Progenitor cell of endocrine pancreas (in vitro differentiated cells): ENCODE data around the gene DENND1C. TPM values are rescaled to one million over a fixed set of nuclear protein-coding genes. Genes with fewer than 3 reads are reported as not detected.

Source experiments
- DNase-seq: peaks from one replicate; pipeline ENCODE4 v3.0.0; 2021; ENCODE audit warnings: low spot score; ENCODE audit not compliant: unreplicated experiment
- H3K27ac Mint-ChIP-seq: 2 replicates; pipeline ENCODE4 v1.8.0; 2021; ENCODE audit warnings: mild to moderate bottlenecking, moderate library complexity, mixed read lengths
- H3K27me3 Mint-ChIP-seq: 2 replicates; pipeline ENCODE4 v1.8.0; 2021; ENCODE audit warnings: mixed read lengths
- H3K36me3 Mint-ChIP-seq: 2 replicates; pipeline ENCODE4 v1.8.0; 2022; ENCODE audit warnings: mixed read lengths; ENCODE audit not compliant: insufficient read depth
- H3K4me1 Mint-ChIP-seq: 2 replicates; pipeline ENCODE4 v1.8.0; 2021; ENCODE audit warnings: low read depth, mixed read lengths
- H3K4me3 Mint-ChIP-seq: 2 replicates; pipeline ENCODE4 v1.8.0; 2021; ENCODE audit warnings: low read depth, mild to moderate bottlenecking, moderate library complexity, mixed read lengths
- H3K9me3 Mint-ChIP-seq: 2 replicates; pipeline ENCODE4 v1.8.0; 2021; ENCODE audit warnings: low read depth, mixed read lengths
- CTCF ChIP-seq: fragments of 200-600 bp; sonication (generic); IDR thresholded peaks from one replicate; pipeline ENCODE4 v1.5.0; 2021; ENCODE audit warnings: antibody characterized with exemption, mild to moderate bottlenecking; ENCODE audit not compliant: unreplicated experiment
- total RNA-seq: library from RNA; stranded (reverse); gene quantifications from 2 replicates; pipeline ENCODE4 v1.2.1, GENCODE V29; 2021

The DENND1C gene
- total RNA-seq, 1 donor from 2014 or later: 0.67 TPM

GRCh38 chr19:6446452-6446851 is 35.1 kb downstream of the DENND1C start:
- DNase-seq: no peak
- Mint-ChIP-seq H3K36me3 (peaks cover 23% of the 10 kb centered on the region), H3K4me3 (no peak overlapping the region), H3K27me3 (no peaks in the 10 kb centered on the region), H3K9me3 (no peaks in the 10 kb centered on the region), H3K4me1 (no peaks in the 10 kb centered on the region), H3K27ac (no peak overlapping the region)
- no peak for TF ChIP-seq CTCF

GRCh38 chr19:6443986-6444385 is 37.6 kb downstream of the DENND1C start:
- no peak overlapping the region for H3K4me3 Mint-ChIP-seq
- no peak for DNase-seq
- H3K27ac Mint-ChIP-seq: no peak overlapping the region
- H3K27me3 Mint-ChIP-seq: no peaks in the 10 kb centered on the region
- no peaks in the 10 kb centered on the region for H3K9me3 Mint-ChIP-seq
- no peaks in the 10 kb centered on the region for H3K4me1 Mint-ChIP-seq
- peaks cover 23% of the 10 kb centered on the region for H3K36me3 Mint-ChIP-seq
- TF ChIP-seq CTCF: no peak

DNA sequence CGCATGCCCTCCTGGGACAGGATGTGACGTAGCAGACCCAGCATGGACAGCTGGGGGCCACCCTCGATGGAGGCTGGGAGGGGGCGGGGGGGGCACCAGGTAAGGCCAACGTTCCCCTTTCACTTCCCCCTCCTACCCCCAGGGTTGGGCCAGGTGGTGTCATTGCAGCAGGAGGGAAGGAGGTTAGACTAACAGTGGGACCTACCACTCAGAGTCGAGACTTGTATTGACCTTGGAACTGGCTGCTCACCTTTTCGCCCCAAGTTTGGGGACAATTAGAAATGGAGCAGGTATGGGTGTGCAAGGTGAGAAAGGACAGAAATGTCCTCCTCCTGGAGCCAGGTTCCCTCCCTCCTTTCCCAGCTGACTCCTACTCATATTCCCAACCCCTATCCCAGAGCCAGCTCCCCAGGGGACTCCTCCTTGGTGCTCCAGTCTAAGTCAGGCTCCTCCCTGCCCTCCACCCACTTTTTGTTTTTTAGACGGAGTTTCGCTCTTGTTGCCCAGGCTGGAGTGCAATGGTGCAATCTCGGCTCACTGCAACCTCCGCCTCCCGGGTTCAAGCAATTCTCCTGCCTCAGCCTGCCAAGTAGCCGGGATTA is 39.4 kb downstream of the DENND1C start:
- Mint-ChIP-seq H3K27ac (no peak overlapping the region), H3K4me1 (no peaks in the 10 kb centered on the region), H3K36me3 (peaks cover 22% of the 10 kb centered on the region), H3K27me3 (no peaks in the 10 kb centered on the region), H3K4me3 (no peak overlapping the region), H3K9me3 (no peaks in the 10 kb centered on the region)
- TF ChIP-seq CTCF: no peak
- DNase-seq: no peak

DNA sequence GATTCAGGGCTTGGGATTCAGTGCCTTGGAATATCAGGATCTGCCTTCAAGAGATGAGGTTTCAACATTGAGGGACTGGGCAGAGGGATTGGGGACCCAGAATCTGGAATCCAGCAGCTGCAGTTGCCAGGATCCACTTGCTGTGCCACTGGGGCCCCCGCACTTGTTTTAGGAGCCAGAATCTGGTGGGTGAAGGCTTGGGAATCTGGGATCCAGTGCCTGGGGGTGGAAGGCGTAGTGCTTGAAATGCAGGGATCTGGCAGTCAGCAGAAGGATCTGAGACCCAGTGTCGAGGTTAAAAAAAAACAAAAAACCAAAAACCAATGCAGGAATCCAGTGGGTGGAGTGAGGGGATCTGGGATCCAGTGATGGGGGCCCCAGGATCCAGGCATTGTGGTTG is 40.7 kb downstream of the DENND1C start:
- peak overlapping the region; percentile 63 for H3K27ac Mint-ChIP-seq
- H3K9me3 Mint-ChIP-seq: no peaks in the 10 kb centered on the region
- H3K4me1 Mint-ChIP-seq: no peaks in the 10 kb centered on the region
- H3K27me3 Mint-ChIP-seq: no peaks in the 10 kb centered on the region
- no peak for DNase-seq
- peaks cover 16% of the 10 kb centered on the region for H3K36me3 Mint-ChIP-seq
- TF ChIP-seq CTCF: no peak
- no peak overlapping the region for H3K4me3 Mint-ChIP-seq

DNA sequence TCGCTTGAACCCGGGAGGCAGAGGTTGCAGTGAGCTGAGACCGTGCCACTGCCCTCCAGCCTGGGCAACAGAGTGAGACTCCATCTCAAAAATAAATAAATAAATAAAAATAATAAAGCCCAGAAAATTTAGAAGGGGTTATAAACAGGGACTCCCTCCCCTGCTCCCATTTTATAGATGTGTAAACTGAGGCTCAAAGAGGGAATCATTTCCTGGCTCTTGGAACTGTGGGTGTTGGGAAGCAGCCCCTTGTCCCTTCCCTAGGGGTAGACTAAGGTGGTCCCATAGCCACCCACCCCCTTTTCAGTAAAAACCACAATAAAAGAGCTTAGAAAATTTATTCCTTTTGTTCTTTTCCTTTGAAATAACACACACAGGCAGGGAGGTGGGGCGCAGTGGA is 41.8 kb downstream of the DENND1C start:
- Mint-ChIP-seq H3K9me3 (no peaks in the 10 kb centered on the region), H3K27ac (no peak overlapping the region), H3K4me3 (no peak overlapping the region), H3K36me3 (peaks cover 8% of the 10 kb centered on the region), H3K27me3 (no peaks in the 10 kb centered on the region), H3K4me1 (no peaks in the 10 kb centered on the region)
- no peak for DNase-seq
- no peak for TF ChIP-seq CTCF
